H1 (cell line): Measurements from ENCODE around the gene SLC24A1.

Experiments
- BCL11A ChIP-seq, 2 experiments: IDR thresholded peaks; one replicate each; pipeline ENCODE4 v1.6.1; 2011; ENCODE audit warnings: low read depth in 2 of 2, low read length in 2 of 2, mild to moderate bottlenecking in 2 of 2
- CEBPB ChIP-seq: IDR thresholded peaks from 2 replicates; pipeline ENCODE4 v1.6.1; 2012; ENCODE audit warnings: low read depth, low read length
- CHD2 ChIP-seq: IDR thresholded peaks from 2 replicates; pipeline ENCODE4 v1.6.1; 2012; ENCODE audit warnings: low read length, improper control_type of control experiment
- EGR1 ChIP-seq: IDR thresholded peaks from 2 replicates; pipeline ENCODE4 v1.6.1; 2011; ENCODE audit warnings: low read depth, low read length, borderline replicate concordance
- EP300 ChIP-seq, 2 experiments: IDR thresholded peaks; 1 replicate in 1 of 2; 2 replicates in 1 of 2; pipeline ENCODE4 v1.6.1; 2011 to 2012; ENCODE audit warnings: low read depth in 2 of 2, low read length in 2 of 2, mild to moderate bottlenecking in 2 of 2, borderline replicate concordance in 1 of 2, inconsistent platforms in 1 of 2, moderate library complexity in 1 of 2
- JUN ChIP-seq: IDR thresholded peaks from 2 replicates; pipeline ENCODE4 v1.6.1; 2011; ENCODE audit warnings: low read depth, mild to moderate bottlenecking, improper control_type of control experiment, low read length
- POLR2A ChIP-seq, 2 experiments: IDR thresholded peaks; 1 replicate in 1 of 2; 2 replicates in 1 of 2; pipeline ENCODE4 v1.6.1; 2011; ENCODE audit warnings: low read depth in 2 of 2, low read length in 2 of 2, mild to moderate bottlenecking in 2 of 2; ENCODE audit errors: control extremely low read depth in 1 of 2
- RAD21 ChIP-seq, 2 experiments: IDR thresholded peaks in 1 of 2; conservative IDR thresholded peaks in 1 of 2; 2 replicates each; pipeline ENCODE4 v1.6.1; 2011; ENCODE audit warnings: low read depth in 2 of 2, low read length in 2 of 2, improper control_type of control experiment in 1 of 2, inconsistent platforms in 1 of 2, mild to moderate bottlenecking in 1 of 2, moderate library complexity in 1 of 2
- RBBP5 ChIP-seq: IDR thresholded peaks from 2 replicates; pipeline ENCODE4 v1.7.1; 2012; ENCODE audit warnings: low read depth, mild to moderate bottlenecking, inconsistent platforms, low read length, moderate library complexity, borderline replicate concordance
- TF ChIP-seq, protein P1 (sequence below), 3 experiments: IDR thresholded peaks; 1 replicate in 2 of 3; 2 replicates in 1 of 3; pipeline versions ENCODE4 v1.5.1 to v1.6.1; 2011; ENCODE audit warnings: low read length in 3 of 3, mild to moderate bottlenecking in 3 of 3, inconsistent platforms in 2 of 3, low read depth in 1 of 3, moderate library complexity in 1 of 3; ENCODE audit not compliant: insufficient read depth in 1 of 3; ENCODE audit errors: control extremely low read depth in 1 of 3
- TF ChIP-seq, protein P2 (sequence below): IDR thresholded peaks from 2 replicates; pipeline ENCODE4 v1.6.1; 2012; ENCODE audit warnings: inconsistent platforms
- TF ChIP-seq, protein P3 (sequence below): IDR thresholded peaks from 2 replicates; pipeline ENCODE4 v1.6.1; 2011; ENCODE audit warnings: low read depth, mild to moderate bottlenecking, low read length; ENCODE audit not compliant: insufficient read depth
- TF ChIP-seq, protein P4 (sequence below): IDR thresholded peaks from 2 replicates; pipeline ENCODE4 v1.6.1; 2011; ENCODE audit warnings: low read length, improper control_type of control experiment
- TF ChIP-seq, protein P5 (sequence below): IDR thresholded peaks from 2 replicates; pipeline ENCODE4 v1.6.1; 2012; ENCODE audit warnings: inconsistent platforms

DNA sequence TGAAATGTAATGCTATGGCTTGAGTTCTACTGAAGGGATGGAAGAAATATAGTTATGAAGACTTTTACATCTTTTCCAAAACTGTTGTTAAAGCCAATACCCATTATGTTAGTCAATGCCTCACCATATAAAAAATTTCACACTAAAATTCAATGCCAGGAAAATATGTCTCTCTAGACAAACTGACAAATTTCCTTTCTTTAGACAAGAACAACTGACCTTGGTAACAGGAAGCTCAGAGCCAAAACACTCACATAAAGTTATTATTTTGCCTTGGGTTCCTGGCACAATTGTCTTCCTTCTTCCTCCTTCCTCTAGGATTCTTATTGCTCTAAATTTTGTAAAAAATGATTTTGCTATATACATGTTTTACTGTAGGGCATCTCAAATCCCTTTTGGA, 37.5 kb upstream of the SLC24A1 start:
- TF ChIP-seq, protein P1, sequence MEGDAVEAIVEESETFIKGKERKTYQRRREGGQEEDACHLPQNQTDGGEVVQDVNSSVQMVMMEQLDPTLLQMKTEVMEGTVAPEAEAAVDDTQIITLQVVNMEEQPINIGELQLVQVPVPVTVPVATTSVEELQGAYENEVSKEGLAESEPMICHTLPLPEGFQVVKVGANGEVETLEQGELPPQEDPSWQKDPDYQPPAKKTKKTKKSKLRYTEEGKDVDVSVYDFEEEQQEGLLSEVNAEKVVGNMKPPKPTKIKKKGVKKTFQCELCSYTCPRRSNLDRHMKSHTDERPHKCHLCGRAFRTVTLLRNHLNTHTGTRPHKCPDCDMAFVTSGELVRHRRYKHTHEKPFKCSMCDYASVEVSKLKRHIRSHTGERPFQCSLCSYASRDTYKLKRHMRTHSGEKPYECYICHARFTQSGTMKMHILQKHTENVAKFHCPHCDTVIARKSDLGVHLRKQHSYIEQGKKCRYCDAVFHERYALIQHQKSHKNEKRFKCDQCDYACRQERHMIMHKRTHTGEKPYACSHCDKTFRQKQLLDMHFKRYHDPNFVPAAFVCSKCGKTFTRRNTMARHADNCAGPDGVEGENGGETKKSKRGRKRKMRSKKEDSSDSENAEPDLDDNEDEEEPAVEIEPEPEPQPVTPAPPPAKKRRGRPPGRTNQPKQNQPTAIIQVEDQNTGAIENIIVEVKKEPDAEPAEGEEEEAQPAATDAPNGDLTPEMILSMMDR (IDR thresholded peaks at IDR 0.05; ENCODE audit: control extremely low read depth in 1 of 3, insufficient read depth in 1 of 3, low read depth in 1 of 3, low read length in 3 of 3), result no peak
- TF ChIP-seq EP300 (IDR thresholded peaks at IDR 0.05; ENCODE audit: borderline replicate concordance in 1 of 2, low read depth in 2 of 2, low read length in 2 of 2), result no peak
- TF ChIP-seq JUN, result no peak
- TF ChIP-seq POLR2A (IDR thresholded peaks at IDR 0.05; ENCODE audit: control extremely low read depth in 1 of 2, low read depth in 2 of 2, low read length in 2 of 2), result no peak
- TF ChIP-seq RAD21 (IDR thresholded peaks at IDR 0.05 in 1 of 2, conservative IDR thresholded peaks at IDR 0.05 in 1 of 2; ENCODE audit: low read depth in 2 of 2, low read length in 2 of 2), result no peak
- TF ChIP-seq, protein P2, sequence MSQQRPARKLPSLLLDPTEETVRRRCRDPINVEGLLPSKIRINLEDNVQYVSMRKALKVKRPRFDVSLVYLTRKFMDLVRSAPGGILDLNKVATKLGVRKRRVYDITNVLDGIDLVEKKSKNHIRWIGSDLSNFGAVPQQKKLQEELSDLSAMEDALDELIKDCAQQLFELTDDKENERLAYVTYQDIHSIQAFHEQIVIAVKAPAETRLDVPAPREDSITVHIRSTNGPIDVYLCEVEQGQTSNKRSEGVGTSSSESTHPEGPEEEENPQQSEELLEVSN, result no peak
- TF ChIP-seq, protein P3, sequence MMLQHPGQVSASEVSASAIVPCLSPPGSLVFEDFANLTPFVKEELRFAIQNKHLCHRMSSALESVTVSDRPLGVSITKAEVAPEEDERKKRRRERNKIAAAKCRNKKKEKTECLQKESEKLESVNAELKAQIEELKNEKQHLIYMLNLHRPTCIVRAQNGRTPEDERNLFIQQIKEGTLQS, result no peak
- no peak for TF ChIP-seq BCL11A (IDR thresholded peaks at IDR 0.05; ENCODE audit: low read depth in 2 of 2, low read length in 2 of 2)
- TF ChIP-seq, protein P4, sequence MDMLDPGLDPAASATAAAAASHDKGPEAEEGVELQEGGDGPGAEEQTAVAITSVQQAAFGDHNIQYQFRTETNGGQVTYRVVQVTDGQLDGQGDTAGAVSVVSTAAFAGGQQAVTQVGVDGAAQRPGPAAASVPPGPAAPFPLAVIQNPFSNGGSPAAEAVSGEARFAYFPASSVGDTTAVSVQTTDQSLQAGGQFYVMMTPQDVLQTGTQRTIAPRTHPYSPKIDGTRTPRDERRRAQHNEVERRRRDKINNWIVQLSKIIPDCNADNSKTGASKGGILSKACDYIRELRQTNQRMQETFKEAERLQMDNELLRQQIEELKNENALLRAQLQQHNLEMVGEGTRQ, result no peak
- TF ChIP-seq CHD2, result no peak
- TF ChIP-seq EGR1, result no peak
- TF ChIP-seq CEBPB, result no peak
- TF ChIP-seq RBBP5, result no peak
- TF ChIP-seq, protein P5, sequence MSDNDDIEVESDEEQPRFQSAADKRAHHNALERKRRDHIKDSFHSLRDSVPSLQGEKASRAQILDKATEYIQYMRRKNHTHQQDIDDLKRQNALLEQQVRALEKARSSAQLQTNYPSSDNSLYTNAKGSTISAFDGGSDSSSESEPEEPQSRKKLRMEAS, result no peak
